Gastrocnemius medialis (tissue), 4 donors: Measurements from ENCODE around the gene PPFIBP2.

Experiments used
- POLR2A ChIP-seq, 2 donors: fragments of 450-650 bp; IDR thresholded peaks; one replicate each; pipeline ENCODE4 v1.6.1; 2017; ENCODE audit warnings: antibody characterized with exemption in 2 of 2, mild to moderate bottlenecking in 2 of 2, moderate library complexity in 2 of 2
- TF ChIP-seq, protein P1 (sequence below), 5 experiments: fragments of 450-650 bp in 3 of 5; fragments of 200-600 bp in 2 of 5; sonication (generic) in 2 of 5; IDR thresholded peaks in 4 of 5; conservative IDR thresholded peaks in 1 of 5; 1 replicate in 4 of 5; 2 replicates in 1 of 5; pipeline ENCODE4 v1.5.1; 2016 to 2019; ENCODE audit warnings: antibody characterized with exemption in 5 of 5, mild to moderate bottlenecking in 3 of 5, moderate library complexity in 3 of 5

DNA sequence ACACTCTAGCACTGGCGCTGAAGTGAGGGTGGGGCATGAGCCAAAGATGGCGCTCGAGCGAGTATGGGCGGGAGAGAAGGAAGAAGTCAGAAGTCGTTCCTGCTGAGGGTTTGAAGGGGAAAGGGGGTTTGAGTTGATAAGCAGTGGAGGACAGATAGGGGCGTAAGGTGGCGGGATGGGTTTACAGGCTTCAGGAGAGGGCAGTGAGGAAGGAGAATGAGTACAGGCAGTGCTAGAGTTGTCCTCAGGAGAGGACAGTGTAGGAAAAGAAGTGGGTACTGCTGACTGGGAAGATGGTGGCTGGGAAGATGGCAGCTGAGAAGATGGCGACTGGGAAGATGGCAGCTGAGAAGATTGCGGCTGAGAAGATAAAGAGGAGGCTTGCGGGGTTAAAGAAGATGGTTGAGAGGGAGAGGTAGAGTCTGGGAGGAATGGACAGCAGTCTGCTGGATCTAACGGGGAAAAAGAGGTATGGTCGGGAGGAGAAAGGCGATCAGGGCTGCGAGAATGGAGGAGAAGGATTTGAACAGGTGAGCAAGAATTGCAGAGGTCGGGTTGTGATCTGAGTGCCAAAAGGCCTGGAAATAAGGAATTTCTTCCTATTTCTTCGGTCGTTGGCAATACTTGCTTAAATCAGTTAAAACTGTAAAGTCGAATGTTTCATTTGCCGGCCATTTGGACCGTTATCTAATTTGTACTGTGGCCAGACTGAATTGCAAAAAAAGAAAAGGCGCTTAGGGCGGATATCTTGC, 5.2 kb downstream of the PPFIBP2 start:
- TF ChIP-seq, protein P1, sequence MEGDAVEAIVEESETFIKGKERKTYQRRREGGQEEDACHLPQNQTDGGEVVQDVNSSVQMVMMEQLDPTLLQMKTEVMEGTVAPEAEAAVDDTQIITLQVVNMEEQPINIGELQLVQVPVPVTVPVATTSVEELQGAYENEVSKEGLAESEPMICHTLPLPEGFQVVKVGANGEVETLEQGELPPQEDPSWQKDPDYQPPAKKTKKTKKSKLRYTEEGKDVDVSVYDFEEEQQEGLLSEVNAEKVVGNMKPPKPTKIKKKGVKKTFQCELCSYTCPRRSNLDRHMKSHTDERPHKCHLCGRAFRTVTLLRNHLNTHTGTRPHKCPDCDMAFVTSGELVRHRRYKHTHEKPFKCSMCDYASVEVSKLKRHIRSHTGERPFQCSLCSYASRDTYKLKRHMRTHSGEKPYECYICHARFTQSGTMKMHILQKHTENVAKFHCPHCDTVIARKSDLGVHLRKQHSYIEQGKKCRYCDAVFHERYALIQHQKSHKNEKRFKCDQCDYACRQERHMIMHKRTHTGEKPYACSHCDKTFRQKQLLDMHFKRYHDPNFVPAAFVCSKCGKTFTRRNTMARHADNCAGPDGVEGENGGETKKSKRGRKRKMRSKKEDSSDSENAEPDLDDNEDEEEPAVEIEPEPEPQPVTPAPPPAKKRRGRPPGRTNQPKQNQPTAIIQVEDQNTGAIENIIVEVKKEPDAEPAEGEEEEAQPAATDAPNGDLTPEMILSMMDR (IDR thresholded peaks at IDR 0.05 in 4 of 5, conservative IDR thresholded peaks at IDR 0.05 in 1 of 5), result no peak
- TF ChIP-seq POLR2A (IDR thresholded peaks at IDR 0.05), result no peak
